Caco-2 (cell line): ENCODE data around the gene WLS. TPM values are rescaled to one million over a fixed set of nuclear protein-coding genes. Genes with fewer than 3 reads are reported as not detected.

Source experiments
- BruUV-seq: library from RNA; stranded (reverse); fragments of 400-500 nt; replicated peaks from 2 replicates; lab custom pipeline; 2021; lab: Mats Ljungman, UMichigan
- CTCF ChIA-PET: fragments of 300-600 bp; sonication (Branson Sonifier 250); formaldehyde crosslinking; loops from one replicate; lab custom pipeline; 2022; ENCODE audit warnings: antibody characterized with exemption; lab: Charles Lee
- POLR2A ChIA-PET: fragments of 300-600 bp; sonication (Branson Sonifier 250); formaldehyde crosslinking; loops from one replicate; lab custom pipeline; 2022; ENCODE audit warnings: antibody characterized with exemption; lab: Charles Lee
- DNase-seq, 2 experiments: peaks; one replicate each; pipeline versions ENCODE4 v3.0.0 to v3.0.0-alpha.2; 2020 to 2022
- H3K27me3 ChIP-seq: replicated peaks from 2 replicates; pipeline ENCODE4 v1.6.0; 2011; ENCODE audit warnings: low read length; ENCODE audit not compliant: control insufficient read depth, insufficient read depth
- H3K36me3 ChIP-seq: 2 replicates; pipeline ENCODE4 v1.5.1; 2011; ENCODE audit warnings: low read length; ENCODE audit not compliant: control insufficient read depth, insufficient read depth
- H3K4me1 ChIP-seq: fragments of 250-450 bp; sonication (Bioruptor Pico); 2 replicates; pipeline ENCODE4 v1.5.1; 2020; ENCODE audit warnings: mild to moderate bottlenecking
- H3K4me3 ChIP-seq: 2 replicates; pipeline ENCODE4 v1.5.1; 2011; ENCODE audit warnings: low read depth, mild to moderate bottlenecking, control low read depth, low read length
- H3K9me3 ChIP-seq: fragments of 250-450 bp; sonication (Bioruptor Pico); 2 replicates; pipeline ENCODE4 v1.5.1; 2020; ENCODE audit warnings: mild to moderate bottlenecking, moderate library complexity
- H3K27ac Mint-ChIP-seq: one replicate; pipeline ENCODE4 v1.8.0; 2022; ENCODE audit warnings: mixed read lengths; ENCODE audit not compliant: unreplicated experiment
- H3K27me3 Mint-ChIP-seq: one replicate; pipeline ENCODE4 v1.8.0; 2022; ENCODE audit warnings: mixed read lengths; ENCODE audit not compliant: insufficient read depth, unreplicated experiment
- H3K36me3 Mint-ChIP-seq: one replicate; pipeline ENCODE4 v1.8.0; 2022; ENCODE audit warnings: mild to moderate bottlenecking, mixed read lengths; ENCODE audit not compliant: insufficient read depth, unreplicated experiment
- H3K4me1 Mint-ChIP-seq: one replicate; pipeline ENCODE4 v1.8.0; 2022; ENCODE audit warnings: low read depth, mixed read lengths; ENCODE audit not compliant: unreplicated experiment
- H3K4me3 Mint-ChIP-seq: one replicate; pipeline ENCODE4 v1.8.0; 2022; ENCODE audit warnings: mild to moderate bottlenecking, moderate library complexity, mixed read lengths; ENCODE audit not compliant: unreplicated experiment
- H3K9me3 Mint-ChIP-seq: one replicate; pipeline ENCODE4 v1.8.0; 2022; ENCODE audit warnings: mixed read lengths; ENCODE audit not compliant: unreplicated experiment
- intact Hi-C: fragments of 100-400 bp; cut with micrococcal nuclease; formaldehyde crosslinking; loops from one replicate; pipeline ENCODE4 v1.10.0; 2022; ENCODE audit not compliant: unreplicated experiment
- total RNA-seq: library from RNA; stranded (reverse); gene quantifications from 2 replicates; pipeline ENCODE4 v1.2.3, GENCODE V29; 2022
- TF ChIP-seq, protein P1 (sequence below), 2 experiments: fragments of 200-600 bp in 1 of 2; IDR thresholded peaks; 1 replicate in 1 of 2; 2 replicates in 1 of 2; pipeline versions ENCODE4 v1.5.1 to v1.8.0; 2011 to 2022; ENCODE audit warnings: antibody characterized with exemption in 1 of 2, control low read depth in 1 of 2, inconsistent platforms in 1 of 2, low read depth in 1 of 2, low read length in 1 of 2, mild to moderate bottlenecking in 1 of 2, moderate library complexity in 1 of 2; ENCODE audit not compliant: insufficient read depth in 1 of 2, severe bottlenecking in 1 of 2, unreplicated experiment in 1 of 2

Gene WLS
- total RNA-seq, 1 experiment from 2014 or later, result 72.3 TPM

DNA sequence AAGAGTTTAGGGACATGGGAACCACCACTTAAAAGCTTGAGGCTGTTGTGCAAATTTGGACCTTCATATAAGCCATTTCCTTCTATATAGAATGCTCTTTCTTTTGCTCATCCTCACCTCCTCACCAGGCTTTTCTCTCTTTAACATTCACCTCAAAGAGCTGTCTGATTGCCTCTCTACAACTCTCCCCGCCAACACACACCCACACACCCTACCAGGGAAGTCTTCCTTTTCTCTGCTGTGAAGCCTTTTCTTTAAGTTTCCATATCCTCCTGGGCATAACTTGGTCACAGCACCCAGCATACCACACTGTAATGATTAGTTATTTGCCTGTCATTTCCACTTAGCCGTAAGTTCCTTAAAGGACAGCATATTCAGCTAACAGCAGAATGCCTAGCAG lies 40.6 kb downstream of the WLS start:
- H3K36me3 Mint-ChIP-seq, result peaks cover 6% of the 10 kb centered on the region
- H3K9me3 ChIP-seq, result no peaks in the 10 kb centered on the region
- peaks cover 7% of the 10 kb centered on the region for H3K4me1 Mint-ChIP-seq
- no peaks in the 10 kb centered on the region for H3K36me3 ChIP-seq
- no peaks in the 10 kb centered on the region for H3K27me3 ChIP-seq
- POLR2A ChIA-PET, result no interaction called here
- no peak overlapping the region for H3K4me3 Mint-ChIP-seq
- H3K4me3 ChIP-seq, result no peak overlapping the region
- no peaks in the 10 kb centered on the region for H3K27me3 Mint-ChIP-seq
- TF ChIP-seq, protein P1, sequence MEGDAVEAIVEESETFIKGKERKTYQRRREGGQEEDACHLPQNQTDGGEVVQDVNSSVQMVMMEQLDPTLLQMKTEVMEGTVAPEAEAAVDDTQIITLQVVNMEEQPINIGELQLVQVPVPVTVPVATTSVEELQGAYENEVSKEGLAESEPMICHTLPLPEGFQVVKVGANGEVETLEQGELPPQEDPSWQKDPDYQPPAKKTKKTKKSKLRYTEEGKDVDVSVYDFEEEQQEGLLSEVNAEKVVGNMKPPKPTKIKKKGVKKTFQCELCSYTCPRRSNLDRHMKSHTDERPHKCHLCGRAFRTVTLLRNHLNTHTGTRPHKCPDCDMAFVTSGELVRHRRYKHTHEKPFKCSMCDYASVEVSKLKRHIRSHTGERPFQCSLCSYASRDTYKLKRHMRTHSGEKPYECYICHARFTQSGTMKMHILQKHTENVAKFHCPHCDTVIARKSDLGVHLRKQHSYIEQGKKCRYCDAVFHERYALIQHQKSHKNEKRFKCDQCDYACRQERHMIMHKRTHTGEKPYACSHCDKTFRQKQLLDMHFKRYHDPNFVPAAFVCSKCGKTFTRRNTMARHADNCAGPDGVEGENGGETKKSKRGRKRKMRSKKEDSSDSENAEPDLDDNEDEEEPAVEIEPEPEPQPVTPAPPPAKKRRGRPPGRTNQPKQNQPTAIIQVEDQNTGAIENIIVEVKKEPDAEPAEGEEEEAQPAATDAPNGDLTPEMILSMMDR (IDR thresholded peaks at IDR 0.05; ENCODE audit: insufficient read depth in 1 of 2, low read depth in 1 of 2, low read length in 1 of 2, severe bottlenecking in 1 of 2, unreplicated experiment in 1 of 2), result no peak
- no peak overlapping the region for H3K27ac Mint-ChIP-seq
- H3K4me1 ChIP-seq, result peaks cover 6% of the 10 kb centered on the region
- DNase-seq, result no peak
- H3K9me3 Mint-ChIP-seq, result no peaks in the 10 kb centered on the region
- no TSS peak for BruUV-seq
- CTCF ChIA-PET, result no interaction called here
- intact Hi-C loops, result loop anchor here (10.0 kb wide), 1 partner anchor 67 kb away; no protein-coding TSS in a partner anchor

GRCh38 chr1:68188644-68189340 lies 43.5 kb downstream of the WLS start:
- POLR2A ChIA-PET, result no interaction called here
- DNase-seq, result no peak
- Mint-ChIP-seq H3K9me3 (no peaks in the 10 kb centered on the region), H3K4me3 (no peak overlapping the region), H3K27ac (no peak overlapping the region), H3K27me3 (no peaks in the 10 kb centered on the region), H3K4me1 (peaks cover 7% of the 10 kb centered on the region), H3K36me3 (peaks cover 19% of the 10 kb centered on the region)
- intact Hi-C loops, result no loop called here
- Histone ChIP-seq H3K9me3 (no peaks in the 10 kb centered on the region), H3K4me3 (no peak overlapping the region), H3K4me1 (no peaks in the 10 kb centered on the region), H3K27me3 (no peaks in the 10 kb centered on the region), H3K36me3 (no peaks in the 10 kb centered on the region)
- TF ChIP-seq, protein P1 (IDR thresholded peaks at IDR 0.05; ENCODE audit: insufficient read depth in 1 of 2, low read depth in 1 of 2, low read length in 1 of 2, severe bottlenecking in 1 of 2, unreplicated experiment in 1 of 2), result no peak
- no TSS peak for BruUV-seq
- CTCF ChIA-PET, result no interaction called here

GRCh38 chr1:68188060-68188538 lies 44.2 kb downstream of the WLS start:
- DNase-seq, result no peak
- no peaks in the 10 kb centered on the region for H3K9me3 Mint-ChIP-seq
- TF ChIP-seq, protein P1 (IDR thresholded peaks at IDR 0.05; ENCODE audit: insufficient read depth in 1 of 2, low read depth in 1 of 2, low read length in 1 of 2, severe bottlenecking in 1 of 2, unreplicated experiment in 1 of 2), result no peak
- H3K9me3 ChIP-seq, result no peaks in the 10 kb centered on the region
- H3K36me3 Mint-ChIP-seq, result peaks cover 19% of the 10 kb centered on the region
- no TSS peak for BruUV-seq
- no peak overlapping the region for H3K27ac Mint-ChIP-seq
- intact Hi-C loops, result no loop called here
- ChIA-PET POLR2A (no interaction called here), CTCF (no interaction called here)
- peaks cover 7% of the 10 kb centered on the region for H3K4me1 Mint-ChIP-seq
- no peaks in the 10 kb centered on the region for H3K4me1 ChIP-seq
- H3K27me3 Mint-ChIP-seq, result no peaks in the 10 kb centered on the region
- no peak overlapping the region for H3K4me3 ChIP-seq
- no peaks in the 10 kb centered on the region for H3K36me3 ChIP-seq
- no peak overlapping the region for H3K4me3 Mint-ChIP-seq
- H3K27me3 ChIP-seq, result no peaks in the 10 kb centered on the region
